Stomach smooth muscle (tissue), 2 donors: ENCODE data around the gene GNAS-AS1.

Experiments
- H3K27ac ChIP-seq: one replicate; pipeline ENCODE4 v1.7.0; 2013; ENCODE audit warnings: mild to moderate bottlenecking, low read length, inconsistent platforms
- H3K27me3 ChIP-seq, 2 donors: one replicate each; pipeline ENCODE4 v1.7.0; 2013; ENCODE audit warnings: low read length in 2 of 2; ENCODE audit not compliant: insufficient read depth in 2 of 2, control insufficient read depth in 1 of 2
- H3K36me3 ChIP-seq, 2 donors: one replicate each; pipeline ENCODE4 v1.7.0; 2013; ENCODE audit warnings: low read length in 2 of 2; ENCODE audit not compliant: control insufficient read depth in 2 of 2, insufficient read depth in 2 of 2
- H3K4me1 ChIP-seq: one replicate; pipeline ENCODE4 v1.7.0; 2013; ENCODE audit warnings: low read length; ENCODE audit not compliant: control insufficient read depth, insufficient read depth
- H3K4me3 ChIP-seq, 2 donors: one replicate each; pipeline ENCODE4 v1.7.0; 2013; ENCODE audit warnings: low read length in 2 of 2
- H3K9ac ChIP-seq, 2 donors: one replicate each; pipeline ENCODE4 v1.7.0; 2013; ENCODE audit warnings: low read length in 2 of 2, mild to moderate bottlenecking in 1 of 2
- H3K9me3 ChIP-seq, 2 donors: one replicate each; pipeline ENCODE4 v1.7.0; 2013; ENCODE audit warnings: low read length in 2 of 2; ENCODE audit not compliant: control insufficient read depth in 2 of 2
- donor health status: healthy.
- donor health status: Pancreatic carcinoma.

The GNAS-AS1 gene

GRCh38 chr20:58792426-58792825, 58.3 kb downstream of the GNAS-AS1 start:
- peaks cover 0 to 6% of the 10 kb centered on the region in 2 donors for H3K27me3 ChIP-seq
- no peaks in the 10 kb centered on the region for H3K4me1 ChIP-seq
- no peak overlapping the region for H3K4me3 ChIP-seq
- H3K9ac ChIP-seq, result no peak overlapping the region
- no peak overlapping the region for H3K27ac ChIP-seq
- H3K9me3 ChIP-seq, result no peaks in the 10 kb centered on the region
- no peaks in the 10 kb centered on the region for H3K36me3 ChIP-seq

GRCh38 chr20:58791286-58791685, 59.4 kb downstream of the GNAS-AS1 start:
- H3K4me1 ChIP-seq, result no peaks in the 10 kb centered on the region
- H3K9ac ChIP-seq, result no peak overlapping the region
- no peak overlapping the region for H3K27ac ChIP-seq
- H3K9me3 ChIP-seq, result no peaks in the 10 kb centered on the region
- H3K27me3 ChIP-seq, result peaks cover 0 to 9% of the 10 kb centered on the region in 2 donors
- no peaks in the 10 kb centered on the region for H3K36me3 ChIP-seq
- no peak overlapping the region for H3K4me3 ChIP-seq

- Histone ChIP-seq H3K36me3 (no peaks in the 10 kb centered on the region), H3K9ac (no peak overlapping the region), H3K4me3 (no peak overlapping the region), H3K27me3 (peaks cover 0 to 9% of the 10 kb centered on the region in 2 donors), H3K9me3 (no peaks in the 10 kb centered on the region), H3K4me1 (no peaks in the 10 kb centered on the region), H3K27ac (no peak overlapping the region)
These were observed 60.2 kb downstream of the GNAS-AS1 start for GRCh38 chr20:58790454-58790853.

- Histone ChIP-seq H3K36me3 (no peaks in the 10 kb centered on the region), H3K9me3 (no peaks in the 10 kb centered on the region), H3K4me3 (no peak overlapping the region), H3K4me1 (no peaks in the 10 kb centered on the region), H3K27me3 (peaks cover 3 to 9% of the 10 kb centered on the region in 2 donors), H3K9ac (no peak overlapping the region), H3K27ac (no peak overlapping the region)
These were observed 61.7 kb downstream of the GNAS-AS1 start for GRCh38 chr20:58788896-58789544.

- Histone ChIP-seq H3K9me3 (no peaks in the 10 kb centered on the region), H3K27ac (no peak overlapping the region), H3K4me1 (no peaks in the 10 kb centered on the region), H3K36me3 (no peaks in the 10 kb centered on the region), H3K27me3 (peaks cover 3 to 9% of the 10 kb centered on the region in 2 donors), H3K9ac (no peak overlapping the region), H3K4me3 (no peak overlapping the region)
These were observed 63.3 kb downstream of the GNAS-AS1 start for GRCh38 chr20:58787211-58788005.

- Histone ChIP-seq H3K4me3 (no peak overlapping the region), H3K9me3 (no peaks in the 10 kb centered on the region), H3K36me3 (no peaks in the 10 kb centered on the region), H3K9ac (no peak overlapping the region), H3K4me1 (no peaks in the 10 kb centered on the region), H3K27ac (no peak overlapping the region), H3K27me3 (peaks cover 3 to 10% of the 10 kb centered on the region in 2 donors)
These were observed 66.2 kb downstream of the GNAS-AS1 start for GRCh38 chr20:58784321-58785074.

- no peak overlapping the region for H3K9ac ChIP-seq
- H3K4me1 ChIP-seq, result no peaks in the 10 kb centered on the region
- H3K27me3 ChIP-seq, result peaks cover 3 to 8% of the 10 kb centered on the region in 2 donors
- no peaks in the 10 kb centered on the region for H3K36me3 ChIP-seq
- no peaks in the 10 kb centered on the region for H3K9me3 ChIP-seq
- H3K27ac ChIP-seq, result no peak overlapping the region
- no peak overlapping the region for H3K4me3 ChIP-seq
These were observed 67.1 kb downstream of the GNAS-AS1 start for GRCh38 chr20:58783511-58784011.

GRCh38 chr20:58781138-58781537, 69.6 kb downstream of the GNAS-AS1 start:
- Histone ChIP-seq H3K4me3 (no peak overlapping the region), H3K27me3 (peaks cover 2 to 3% of the 10 kb centered on the region in 2 donors), H3K9ac (no peak overlapping the region)

GRCh38 chr20:58778760-58779159, 71.9 kb downstream of the GNAS-AS1 start:
- Histone ChIP-seq H3K9ac (no peak overlapping the region), H3K4me3 (no peak overlapping the region), H3K27me3 (peaks cover 0 to 2% of the 10 kb centered on the region in 2 donors), H3K27ac (no peak overlapping the region), H3K9me3 (no peaks in the 10 kb centered on the region), H3K4me1 (no peaks in the 10 kb centered on the region), H3K36me3 (no peaks in the 10 kb centered on the region)

More at GRCh38 chr20:58781138-58781537, 69.6 kb downstream of the GNAS-AS1 start:
- Histone ChIP-seq H3K9me3 (no peaks in the 10 kb centered on the region), H3K4me1 (no peaks in the 10 kb centered on the region), H3K36me3 (no peaks in the 10 kb centered on the region), H3K27ac (no peak overlapping the region)

- Histone ChIP-seq H3K9me3 (no peaks in the 10 kb centered on the region), H3K4me3 (no peak overlapping the region), H3K9ac (no peak overlapping the region), H3K27me3 (peaks cover 0 to 2% of the 10 kb centered on the region in 2 donors), H3K36me3 (no peaks in the 10 kb centered on the region), H3K27ac (no peak overlapping the region), H3K4me1 (no peaks in the 10 kb centered on the region)
These were observed 73.0 kb downstream of the GNAS-AS1 start for GRCh38 chr20:58777657-58778056.
